HUES6 (cell line): ENCODE measurements around the gene NCBP1.

ENCODE experiments used
- H3K27ac ChIP-seq: 2 replicates; pipeline ENCODE4 v1.7.0; 2013; ENCODE audit warnings: low read depth, mild to moderate bottlenecking, low read length, inconsistent platforms
- H3K27me3 ChIP-seq: 2 replicates; pipeline ENCODE4 v1.6.1; 2013; ENCODE audit warnings: low read length; ENCODE audit not compliant: control insufficient read depth, insufficient read depth
- H3K36me3 ChIP-seq: 2 replicates; pipeline ENCODE4 v1.6.1; 2013; ENCODE audit warnings: low read length; ENCODE audit not compliant: control insufficient read depth, insufficient read depth
- H3K4me1 ChIP-seq: 2 replicates; pipeline ENCODE4 v1.6.1; 2013; ENCODE audit warnings: low read length; ENCODE audit not compliant: control insufficient read depth, insufficient read depth
- H3K4me3 ChIP-seq: 2 replicates; pipeline ENCODE4 v1.5.1; 2013; ENCODE audit warnings: low read depth, low read length
- H3K9ac ChIP-seq: one replicate; pipeline ENCODE4 v1.6.1; 2013; ENCODE audit warnings: mild to moderate bottlenecking, low read length
- H3K9me3 ChIP-seq: 2 replicates; pipeline ENCODE4 v1.6.1; 2013; ENCODE audit warnings: low read depth, low read length; ENCODE audit not compliant: control insufficient read depth, insufficient read depth

The NCBP1 gene

GRCh38 chr9:97647996-97648395, 14.4 kb downstream of the NCBP1 start:
- Histone ChIP-seq H3K9ac (no peak overlapping the region), H3K27ac (no peak overlapping the region), H3K27me3 (no peaks in the 10 kb centered on the region), H3K36me3 (peaks cover 90% of the 10 kb centered on the region), H3K9me3 (no peaks in the 10 kb centered on the region), H3K4me3 (no peak overlapping the region), H3K4me1 (no peaks in the 10 kb centered on the region)

DNA sequence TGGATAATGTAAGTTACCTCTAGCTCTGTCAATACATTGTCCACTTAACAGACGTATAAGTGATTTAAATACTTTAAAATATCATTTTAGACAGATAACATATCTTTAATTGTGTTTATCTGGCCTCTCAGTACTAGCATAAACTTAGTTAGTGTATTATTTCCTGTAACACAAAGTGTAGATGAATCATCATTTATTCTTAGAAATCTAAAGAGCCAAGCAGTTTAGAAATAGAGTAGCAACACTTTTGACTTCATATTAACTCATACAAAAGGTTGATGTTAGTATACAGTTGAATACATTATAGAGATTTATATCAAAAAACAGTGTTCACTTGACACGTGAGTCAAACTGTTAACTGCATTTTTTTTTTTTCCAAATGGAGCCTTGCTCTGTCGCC, 18.0 kb downstream of the NCBP1 start:
- H3K27me3 ChIP-seq = no peaks in the 10 kb centered on the region
- no peak overlapping the region for H3K9ac ChIP-seq
- H3K9me3 ChIP-seq = no peaks in the 10 kb centered on the region
- no peak overlapping the region for H3K4me3 ChIP-seq
- no peaks in the 10 kb centered on the region for H3K4me1 ChIP-seq
- no peak overlapping the region for H3K27ac ChIP-seq
- peaks cover 92% of the 10 kb centered on the region for H3K36me3 ChIP-seq

DNA sequence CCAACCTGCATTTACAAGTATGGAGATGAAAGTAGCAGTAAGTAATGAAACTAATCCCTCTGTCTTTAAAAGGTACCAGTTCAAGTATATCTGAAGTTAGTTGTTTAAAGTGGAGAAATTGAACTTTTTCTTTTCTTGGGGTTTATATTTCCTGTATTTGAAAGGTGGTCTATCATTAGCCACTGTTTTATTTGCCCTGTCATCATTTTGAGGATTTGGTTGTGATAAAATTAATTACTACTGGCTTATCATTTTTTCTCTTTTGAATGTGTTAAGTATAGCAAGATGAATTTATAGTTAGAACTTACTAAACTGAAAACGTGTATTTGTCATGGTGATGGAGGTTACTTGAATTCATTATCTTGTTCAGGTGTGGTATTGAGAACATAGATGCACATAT, 25.1 kb downstream of the NCBP1 start:
- Histone ChIP-seq H3K36me3 (peaks cover 97% of the 10 kb centered on the region), H3K4me3 (no peak overlapping the region), H3K27ac (no peak overlapping the region), H3K9ac (no peak overlapping the region), H3K9me3 (no peaks in the 10 kb centered on the region), H3K27me3 (no peaks in the 10 kb centered on the region), H3K4me1 (no peaks in the 10 kb centered on the region)

DNA sequence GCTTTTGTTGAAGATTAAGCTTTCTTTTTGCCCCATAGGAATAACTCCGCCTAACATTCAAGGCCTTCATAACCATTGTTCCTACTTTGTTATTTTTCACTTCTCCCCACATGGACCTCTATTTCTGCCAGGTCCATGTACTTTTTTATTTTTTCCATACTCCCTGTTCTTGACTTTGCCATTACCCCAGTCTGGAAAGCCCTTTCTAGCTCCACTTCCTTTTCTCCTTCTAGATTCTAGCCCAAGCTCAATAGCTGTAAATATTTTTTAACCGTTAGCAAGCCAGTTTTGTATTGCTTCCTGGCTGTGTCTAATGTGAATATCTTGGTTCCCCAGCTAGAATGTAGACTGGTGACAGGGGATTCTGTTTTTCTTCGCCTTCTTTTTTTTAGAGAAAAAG, 26.1 kb downstream of the NCBP1 start:
- no peaks in the 10 kb centered on the region for H3K27me3 ChIP-seq
- H3K4me3 ChIP-seq = no peak overlapping the region
- no peaks in the 10 kb centered on the region for H3K4me1 ChIP-seq
- H3K9me3 ChIP-seq = no peaks in the 10 kb centered on the region
- no peak overlapping the region for H3K27ac ChIP-seq
- no peak overlapping the region for H3K9ac ChIP-seq
- H3K36me3 ChIP-seq = peaks cover 97% of the 10 kb centered on the region

- Histone ChIP-seq H3K4me3 (no peak overlapping the region), H3K27ac (no peak overlapping the region), H3K27me3 (no peaks in the 10 kb centered on the region), H3K9ac (no peak overlapping the region), H3K4me1 (no peaks in the 10 kb centered on the region), H3K9me3 (no peaks in the 10 kb centered on the region), H3K36me3 (peaks cover 97% of the 10 kb centered on the region)
Observed at GRCh38 chr9:97660340-97660739, 26.7 kb downstream of the NCBP1 start.

DNA sequence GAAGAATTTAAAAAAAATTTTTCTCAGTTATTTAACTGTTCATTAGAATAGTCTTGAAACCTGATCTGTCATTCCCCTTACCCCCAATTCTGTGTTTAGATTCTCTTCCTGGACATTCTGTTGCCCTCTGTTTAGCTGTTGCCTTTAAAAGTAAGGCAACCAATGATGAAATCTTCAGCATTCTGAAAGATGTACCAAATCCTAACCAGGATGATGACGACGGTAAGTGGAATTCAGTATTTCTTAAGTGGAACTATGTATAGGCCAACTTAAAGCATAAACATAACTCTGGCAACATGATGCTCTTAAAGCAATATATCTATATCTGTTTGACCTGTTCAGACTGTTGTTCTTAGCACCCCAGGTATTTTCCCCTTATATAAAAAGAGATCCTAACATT, 27.2 kb downstream of the NCBP1 start:
- Histone ChIP-seq H3K4me3 (no peak overlapping the region), H3K36me3 (peaks cover 97% of the 10 kb centered on the region), H3K9me3 (no peaks in the 10 kb centered on the region), H3K9ac (no peak overlapping the region), H3K27ac (no peak overlapping the region), H3K4me1 (no peaks in the 10 kb centered on the region), H3K27me3 (no peaks in the 10 kb centered on the region)

DNA sequence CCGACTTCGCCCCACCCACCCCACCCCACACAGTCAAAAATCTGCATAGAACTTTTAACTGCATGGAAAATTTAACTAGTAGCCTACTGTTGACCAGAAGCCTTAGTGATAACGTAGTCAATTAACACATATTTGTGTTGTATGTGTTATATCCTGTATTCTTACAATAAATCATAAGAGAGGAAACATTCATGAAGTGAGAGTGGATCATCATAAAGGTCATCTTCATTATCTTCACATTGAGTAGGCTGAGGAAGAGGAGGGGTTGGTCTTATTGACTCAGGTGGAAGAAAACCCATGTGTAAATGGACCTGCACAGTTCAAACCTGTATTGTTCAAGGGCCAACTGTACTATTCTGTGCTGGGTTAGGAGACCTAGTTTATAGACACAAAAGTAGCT, 32.1 kb downstream of the NCBP1 start:
- Histone ChIP-seq H3K9me3 (no peaks in the 10 kb centered on the region), H3K4me1 (no peaks in the 10 kb centered on the region), H3K27me3 (no peaks in the 10 kb centered on the region), H3K27ac (no peak overlapping the region), H3K9ac (no peak overlapping the region), H3K36me3 (peaks cover 98% of the 10 kb centered on the region), H3K4me3 (no peak overlapping the region)

- H3K27ac ChIP-seq = no peak overlapping the region
- H3K9me3 ChIP-seq = no peaks in the 10 kb centered on the region
- H3K36me3 ChIP-seq = peaks cover 98% of the 10 kb centered on the region
- no peak overlapping the region for H3K4me3 ChIP-seq
- no peaks in the 10 kb centered on the region for H3K4me1 ChIP-seq
- no peaks in the 10 kb centered on the region for H3K27me3 ChIP-seq
- no peak overlapping the region for H3K9ac ChIP-seq
Observed at GRCh38 chr9:97666907-97667686, 33.5 kb downstream of the NCBP1 start.

DNA sequence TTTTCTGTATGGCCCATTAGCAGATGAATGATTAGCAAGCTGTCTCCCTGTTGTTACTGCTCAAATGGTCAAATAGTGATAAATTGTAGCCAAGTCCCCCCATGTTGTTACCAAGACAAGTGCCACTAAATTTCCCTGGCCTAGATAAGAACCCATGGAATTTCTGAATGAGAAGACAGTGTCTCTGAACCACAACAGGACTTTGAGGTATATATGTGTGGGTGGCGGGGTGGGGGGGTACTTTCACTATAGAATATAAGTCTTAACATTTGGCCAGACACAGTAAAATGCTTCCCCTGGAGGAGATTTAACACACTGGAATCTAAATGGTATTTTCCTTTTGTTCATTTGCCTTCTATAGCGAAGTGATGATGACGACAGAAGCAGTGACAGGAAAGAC, 34.9 kb downstream of the NCBP1 start:
- H3K4me1 ChIP-seq = no peaks in the 10 kb centered on the region
- H3K9ac ChIP-seq = no peak overlapping the region
- H3K9me3 ChIP-seq = no peaks in the 10 kb centered on the region
- no peak overlapping the region for H3K4me3 ChIP-seq
- H3K27me3 ChIP-seq = no peaks in the 10 kb centered on the region
- peaks cover 99% of the 10 kb centered on the region for H3K36me3 ChIP-seq
- no peak overlapping the region for H3K27ac ChIP-seq

DNA sequence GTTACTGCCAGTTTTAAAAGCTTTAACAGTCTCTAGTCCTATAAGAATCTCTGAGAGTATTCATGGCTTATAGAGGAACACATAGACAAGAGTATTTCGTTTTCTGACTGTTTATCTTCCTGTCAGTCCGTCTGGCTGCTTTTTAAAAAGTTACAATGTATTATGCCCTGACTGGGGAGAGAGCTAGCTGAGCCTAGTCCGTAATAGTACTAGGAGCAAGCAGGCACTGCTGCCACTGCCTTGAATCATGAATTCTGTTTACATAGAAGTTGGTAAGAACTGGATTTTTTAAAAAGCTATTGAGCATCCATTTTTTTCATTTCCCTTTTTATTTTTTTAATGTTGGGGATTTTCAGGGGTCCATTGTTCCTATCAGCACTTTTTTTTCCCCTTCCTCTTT, 37.0 kb downstream of the NCBP1 start:
- Histone ChIP-seq H3K4me3 (no peak overlapping the region), H3K36me3 (peaks cover 99% of the 10 kb centered on the region), H3K27ac (no peak overlapping the region), H3K9ac (no peak overlapping the region), H3K27me3 (no peaks in the 10 kb centered on the region), H3K4me1 (no peaks in the 10 kb centered on the region), H3K9me3 (no peaks in the 10 kb centered on the region)

GRCh38 chr9:97672403-97672802, 38.8 kb downstream of the NCBP1 start:
- no peak overlapping the region for H3K9ac ChIP-seq
- H3K27ac ChIP-seq = no peak overlapping the region
- H3K36me3 ChIP-seq = peaks cover 93% of the 10 kb centered on the region
- no peaks in the 10 kb centered on the region for H3K4me1 ChIP-seq
- H3K4me3 ChIP-seq = no peak overlapping the region
- no peaks in the 10 kb centered on the region for H3K27me3 ChIP-seq
- no peaks in the 10 kb centered on the region for H3K9me3 ChIP-seq
